GM12872 (cell line): ENCODE data around the gene NOVA1.

Experiments used
- TF ChIP-seq, protein P1 (sequence below): IDR thresholded peaks from 3 replicates; pipeline ENCODE4 v1.5.1; 2011; ENCODE audit warnings: low read depth, mild to moderate bottlenecking, low read length, moderate library complexity; ENCODE audit not compliant: insufficient read depth

The NOVA1 gene

DNA sequence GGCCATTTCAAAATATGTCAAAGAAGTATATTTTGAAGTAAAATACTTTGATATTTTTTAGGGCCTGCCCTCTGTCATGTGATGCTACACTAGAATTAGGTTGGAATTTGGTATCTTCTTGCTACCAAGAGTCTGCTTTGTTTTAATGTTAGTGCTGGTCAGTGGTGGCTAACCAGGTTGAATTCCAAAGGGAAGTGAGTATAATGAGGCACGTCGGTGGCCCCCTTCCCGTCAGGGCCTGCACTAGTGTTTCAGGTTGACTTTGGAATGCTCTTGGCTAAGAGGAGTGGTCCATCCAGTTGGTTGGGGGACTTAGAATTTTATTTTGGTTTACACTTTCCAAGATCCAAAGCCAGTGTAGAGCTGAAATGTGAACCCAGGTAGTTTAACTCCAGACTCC lies 185.4 kb downstream of the NOVA1 start:
- TF ChIP-seq, protein P1, sequence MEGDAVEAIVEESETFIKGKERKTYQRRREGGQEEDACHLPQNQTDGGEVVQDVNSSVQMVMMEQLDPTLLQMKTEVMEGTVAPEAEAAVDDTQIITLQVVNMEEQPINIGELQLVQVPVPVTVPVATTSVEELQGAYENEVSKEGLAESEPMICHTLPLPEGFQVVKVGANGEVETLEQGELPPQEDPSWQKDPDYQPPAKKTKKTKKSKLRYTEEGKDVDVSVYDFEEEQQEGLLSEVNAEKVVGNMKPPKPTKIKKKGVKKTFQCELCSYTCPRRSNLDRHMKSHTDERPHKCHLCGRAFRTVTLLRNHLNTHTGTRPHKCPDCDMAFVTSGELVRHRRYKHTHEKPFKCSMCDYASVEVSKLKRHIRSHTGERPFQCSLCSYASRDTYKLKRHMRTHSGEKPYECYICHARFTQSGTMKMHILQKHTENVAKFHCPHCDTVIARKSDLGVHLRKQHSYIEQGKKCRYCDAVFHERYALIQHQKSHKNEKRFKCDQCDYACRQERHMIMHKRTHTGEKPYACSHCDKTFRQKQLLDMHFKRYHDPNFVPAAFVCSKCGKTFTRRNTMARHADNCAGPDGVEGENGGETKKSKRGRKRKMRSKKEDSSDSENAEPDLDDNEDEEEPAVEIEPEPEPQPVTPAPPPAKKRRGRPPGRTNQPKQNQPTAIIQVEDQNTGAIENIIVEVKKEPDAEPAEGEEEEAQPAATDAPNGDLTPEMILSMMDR, result no peak

DNA sequence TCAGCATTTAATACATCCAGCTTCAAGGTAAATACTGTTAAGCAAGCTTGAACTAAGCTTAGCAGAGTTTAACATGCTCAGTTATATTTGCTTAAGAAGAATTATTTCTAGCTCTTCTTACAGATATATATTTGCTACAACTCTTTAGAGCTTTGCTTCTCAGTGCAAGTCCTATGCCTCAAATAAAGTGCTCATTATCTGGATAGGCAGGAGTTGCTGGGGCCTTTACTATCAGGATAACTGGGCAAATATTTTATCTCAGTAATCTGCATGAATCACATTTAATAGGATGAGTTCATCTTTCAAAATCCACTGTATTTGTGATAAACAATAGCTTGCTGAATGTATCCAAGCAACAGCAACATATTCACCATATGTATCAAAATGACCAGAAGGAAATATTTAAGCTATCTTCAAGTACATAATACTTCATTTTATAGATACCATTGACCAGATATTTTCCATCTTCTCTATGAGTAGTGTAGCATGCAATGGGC lies 187.6 kb downstream of the NOVA1 start:
- TF ChIP-seq, protein P1, result no peak

- TF ChIP-seq, protein P1, result no peak
These were observed 192.9 kb downstream of the NOVA1 start for GRCh38 chr14:26404927-26405326.

DNA sequence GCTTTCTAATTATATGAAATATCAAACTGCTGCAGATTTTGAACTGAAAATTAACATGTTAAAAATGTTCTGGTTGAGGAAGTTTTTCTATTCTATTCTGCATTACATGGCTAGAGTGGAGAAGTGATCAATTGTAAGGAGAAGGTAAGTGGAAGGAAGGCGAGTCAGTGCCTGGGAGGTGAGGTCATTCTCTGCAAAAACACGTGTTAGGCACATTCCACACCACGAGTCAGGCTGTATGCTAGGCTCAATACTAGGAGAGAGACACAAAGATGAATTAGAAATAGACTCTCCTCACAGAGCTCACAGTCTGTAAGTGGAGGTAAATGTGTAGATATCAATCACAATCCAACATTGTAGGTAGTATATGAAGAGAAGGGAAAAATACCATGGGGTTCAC lies 194.1 kb downstream of the NOVA1 start:
- TF ChIP-seq, protein P1, result no peak

DNA sequence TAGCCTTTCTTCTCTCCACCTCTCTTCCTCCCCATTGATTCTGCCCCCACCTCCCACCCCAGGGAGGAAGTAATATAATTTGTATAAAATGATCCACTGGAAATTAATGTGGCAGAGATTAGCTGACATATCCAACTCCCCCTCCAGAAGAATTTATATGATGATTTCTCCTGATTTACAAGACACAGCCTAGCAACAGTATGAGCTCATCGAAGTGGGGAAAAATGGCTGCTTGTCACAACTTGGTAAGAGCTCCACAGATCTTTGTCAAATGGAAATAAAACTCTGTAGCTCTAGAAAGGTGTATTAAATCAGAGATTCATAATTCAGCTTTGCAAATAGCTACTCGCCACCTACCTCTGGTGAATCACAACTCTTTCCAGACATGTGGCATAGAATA lies 195.7 kb downstream of the NOVA1 start:
- TF ChIP-seq, protein P1, result no peak

GRCh38 chr14:26401179-26401968 lies 196.5 kb downstream of the NOVA1 start:
- TF ChIP-seq, protein P1, result no peak

- TF ChIP-seq, protein P1, result no peak
These were observed 197.5 kb downstream of the NOVA1 start for GRCh38 chr14:26400373-26400772.
